HL-60 (cell line): ENCODE data around the gene JDP2.

Experiments
- DNase-seq, 2 experiments: peaks; one replicate each; pipeline ENCODE4 v3.0.0-alpha.2; 2010 to 2020; ENCODE audit warnings: low read depth in 1 of 2, low spot score in 1 of 2
- H3K27ac ChIP-seq: fragments of 250-450 bp; sonication (Bioruptor Pico); replicated peaks from 2 replicates; pipeline ENCODE4 v1.5.1; 2020; ENCODE audit warnings: mild to moderate bottlenecking, moderate library complexity
- H3K27me3 ChIP-seq: fragments of 250-450 bp; sonication (Bioruptor Pico); 2 replicates; pipeline ENCODE4 v1.5.1; 2021; ENCODE audit warnings: mild to moderate bottlenecking, moderate library complexity; ENCODE audit not compliant: insufficient read depth, poor library complexity, severe bottlenecking
- H3K4me3 ChIP-seq: replicated peaks from 2 replicates; pipeline ENCODE4 v1.5.1; 2011; ENCODE audit warnings: mild to moderate bottlenecking, control low read depth, low read length; ENCODE audit not compliant: insufficient read depth
- CTCF ChIP-seq: IDR thresholded peaks from one replicate; pipeline ENCODE4 v1.5.1; 2011; ENCODE audit warnings: low read length, control low read depth, inconsistent platforms; ENCODE audit not compliant: insufficient read depth
- GABPA ChIP-seq: IDR thresholded peaks from 2 replicates; pipeline ENCODE4 v1.6.1; 2012; ENCODE audit warnings: low read depth
- POLR2AphosphoS5 ChIP-seq: IDR thresholded peaks from 2 replicates; pipeline ENCODE4 v1.6.1; 2012; ENCODE audit warnings: low read depth
- REST ChIP-seq: IDR thresholded peaks from 2 replicates; pipeline ENCODE4 v1.6.1; 2012; ENCODE audit warnings: low read depth; ENCODE audit not compliant: insufficient replicate concordance
- SPI1 ChIP-seq: IDR thresholded peaks from 2 replicates; pipeline ENCODE4 v1.6.1; 2012; ENCODE audit warnings: low read depth, mild to moderate bottlenecking, borderline replicate concordance

Gene JDP2

GRCh38 chr14:75520852-75521251 is 93.0 kb downstream of the JDP2 start:
- TF ChIP-seq CTCF (no peak), POLR2AphosphoS5 (no peak), SPI1 (no peak)
- no peak for DNase-seq
- Histone ChIP-seq H3K4me3 (no peak overlapping the region), H3K27ac (no peak overlapping the region), H3K27me3 (no peaks in the 10 kb centered on the region)

GRCh38 chr14:75521415-75522199 is 93.8 kb downstream of the JDP2 start:
- peak overlapping the region; percentile 86 for H3K27ac ChIP-seq
- DNase-seq = no peak
- no peaks in the 10 kb centered on the region for H3K27me3 ChIP-seq
- TF ChIP-seq CTCF (no peak), REST (no peak), SPI1 (no peak), GABPA (no peak)
- no peak overlapping the region for H3K4me3 ChIP-seq

GRCh38 chr14:75522224-75522982 is 94.6 kb downstream of the JDP2 start, which contains the start of gene BATF:
Gene BATF, plus strand, starts transcription at chr14:75522469. Its CDS starts 214 bp downstream, at chr14:75522683.
- peak within 1 kb of the TSS; percentile 57 for H3K4me3 ChIP-seq
- peak; percentile 18 to 64 for DNase-seq
- TF ChIP-seq CTCF (no peak), REST (peak; percentile 26), SPI1 (peak; percentile 2; the same call in 1 of the 2 replicates), GABPA (no peak), POLR2AphosphoS5 (peak; percentile 74)
- peak within 1 kb of the TSS; percentile 86 for H3K27ac ChIP-seq
- no peaks in the 10 kb centered on the region for H3K27me3 ChIP-seq
